GM18873 (cell line): Measurements from ENCODE around the gene MMD2.
"Not testable (repeated sequence)": the region's sequence is repeated elsewhere in the genome, so short reads cannot be mapped to it uniquely, and the experiment has no call there.

Source experiments
- ATAC-seq: cut with Tn5 transposase; IDR thresholded peaks from one replicate; pipeline ENCODE4 v1.9.1; 2021; ENCODE audit warnings: mild to moderate bottlenecking, moderate library complexity, moderate number of reproducible peaks; ENCODE audit not compliant: unreplicated experiment, low FRiP score

Gene MMD2

DNA sequence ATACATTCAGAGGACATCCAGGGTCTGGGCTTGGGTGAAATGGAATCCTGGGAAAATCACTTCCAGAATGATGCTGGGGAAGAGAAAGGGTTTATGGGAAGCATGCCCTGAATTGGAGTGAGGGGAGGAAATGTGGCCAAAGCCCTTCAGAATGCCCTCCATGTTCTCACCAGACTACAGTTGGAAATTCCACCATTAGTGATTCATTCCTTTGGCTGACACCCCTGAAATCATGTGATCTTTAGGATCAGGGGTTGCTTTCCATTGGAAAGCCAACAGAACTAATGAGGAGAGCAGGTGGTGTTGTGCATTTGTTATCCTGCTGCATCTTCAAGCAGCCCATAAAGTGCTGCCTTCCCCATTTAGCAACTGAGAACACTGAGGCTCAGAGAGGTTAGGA is 54.6 kb downstream of the MMD2 start:
- ATAC-seq = no peak

DNA sequence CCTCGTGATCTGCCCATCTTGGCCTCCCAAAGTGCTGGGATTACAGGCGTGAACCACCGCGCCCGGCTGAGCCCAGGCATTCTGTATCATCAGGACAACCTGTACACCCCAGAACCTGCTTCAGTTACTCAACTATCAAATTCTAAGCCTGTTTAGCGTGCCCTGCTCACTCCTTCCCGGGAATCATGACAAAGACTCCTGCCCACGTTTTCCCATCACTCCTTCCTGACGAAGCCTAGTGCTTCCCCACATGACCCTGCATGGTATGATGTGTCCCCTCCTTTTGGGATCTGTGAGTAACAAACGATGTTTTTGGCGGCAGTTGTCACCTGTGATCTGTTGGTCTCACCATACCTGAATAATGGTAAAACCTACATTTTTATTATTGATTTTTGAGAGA is 63.2 kb downstream of the MMD2 start:
- no peak for ATAC-seq

DNA sequence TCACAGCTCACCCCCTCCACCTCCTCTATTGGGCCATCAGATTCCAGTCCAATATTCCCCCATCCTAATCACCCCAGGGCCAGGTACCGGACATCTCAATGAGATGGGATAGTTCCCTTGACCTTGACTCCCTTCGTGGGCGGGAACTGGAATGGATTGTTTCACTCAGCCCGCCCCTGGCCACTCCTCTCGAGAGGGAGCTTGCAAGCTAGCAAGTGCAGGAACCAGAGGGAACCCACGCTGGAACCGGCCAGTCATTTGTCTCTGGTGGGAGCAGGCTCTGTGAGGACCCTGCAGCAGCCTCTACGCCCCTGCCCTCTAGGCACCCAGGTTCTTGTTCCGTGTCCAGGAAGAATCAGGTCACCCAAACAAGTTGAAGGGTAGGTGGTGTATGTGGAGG is 64.5 kb downstream of the MMD2 start:
- ATAC-seq = no peak

DNA sequence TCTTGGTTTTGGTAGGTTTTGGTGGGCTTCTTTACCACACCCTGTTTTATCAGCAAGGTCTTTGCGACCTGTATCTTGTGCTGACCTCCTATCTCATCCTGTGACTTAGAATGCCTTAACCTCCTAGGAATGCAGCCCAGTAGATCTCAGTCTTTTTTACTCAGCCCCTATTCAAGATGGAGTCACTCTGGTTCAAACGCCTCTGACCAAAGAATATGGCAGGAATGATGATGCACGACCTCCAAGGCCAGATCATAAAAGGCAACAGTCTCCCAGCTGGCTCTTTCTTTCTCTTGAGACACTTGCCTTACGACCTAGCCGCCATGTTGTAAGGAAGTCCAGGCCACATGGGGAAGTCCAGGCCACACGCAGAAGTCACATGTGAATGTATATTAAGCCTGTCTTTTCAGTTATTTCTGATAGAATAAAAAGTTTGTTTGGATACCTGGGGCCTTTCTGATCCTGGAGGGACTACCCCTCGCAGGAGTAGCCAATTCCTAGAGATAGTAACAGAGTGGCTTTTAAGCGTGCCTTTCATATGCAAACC is 65.0 kb downstream of the MMD2 start:
- no peak for ATAC-seq

DNA sequence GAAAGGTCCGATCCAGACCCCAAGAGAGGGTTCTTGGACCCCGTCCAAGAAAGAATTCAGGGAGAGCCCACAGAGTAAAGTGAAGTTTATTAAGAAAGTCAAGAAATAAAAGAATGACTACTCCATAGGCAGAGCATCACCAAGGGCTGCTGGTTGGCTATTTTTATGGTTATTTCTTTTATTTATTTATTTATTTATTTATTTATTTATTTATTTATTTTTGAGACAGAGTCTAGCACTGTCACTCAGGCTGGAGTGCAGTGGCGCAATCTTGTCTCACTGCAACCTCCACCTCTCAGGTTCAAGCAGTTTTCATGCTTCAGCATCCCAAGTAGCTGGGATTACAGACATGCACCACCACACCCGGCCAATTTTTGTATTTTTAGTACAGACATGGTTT is 65.8 kb downstream of the MMD2 start:
- not testable (repeated sequence) for ATAC-seq

DNA sequence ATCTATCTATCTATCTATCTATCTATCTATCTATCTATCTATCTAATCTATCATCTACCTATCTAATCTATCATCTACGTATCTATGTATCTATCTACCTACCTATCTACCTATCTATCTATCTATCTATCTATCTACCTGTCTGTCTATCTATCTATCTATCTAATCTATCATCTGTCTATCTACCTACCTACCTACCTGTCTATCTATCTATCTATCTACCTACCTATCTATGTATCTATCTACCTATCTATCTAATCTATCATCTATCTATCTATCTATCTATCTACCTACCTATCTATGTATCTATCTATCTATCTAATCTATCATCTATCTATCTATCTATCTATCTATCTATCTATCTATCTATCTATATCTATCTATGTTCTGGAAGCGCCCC is 67.5 kb downstream of the MMD2 start:
- ATAC-seq = not testable (repeated sequence)

DNA sequence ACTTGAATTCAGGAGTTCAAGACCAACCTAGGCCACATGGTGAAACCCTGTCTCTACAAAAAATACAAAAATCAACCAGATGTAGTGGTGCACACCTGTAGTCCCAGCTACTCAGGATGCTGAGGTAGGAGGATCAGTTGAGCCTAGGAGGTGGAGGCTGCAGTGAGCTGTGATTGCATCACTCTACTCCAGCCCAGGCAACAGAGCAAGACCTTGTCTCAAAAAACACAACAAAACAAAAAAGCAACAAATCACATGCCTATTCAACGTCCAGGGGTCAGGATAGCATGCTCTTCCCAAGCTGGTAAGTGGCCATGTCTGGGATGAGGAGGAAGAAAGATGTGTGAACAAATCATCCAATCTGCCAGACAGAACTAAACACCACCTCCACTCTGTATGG is 69.3 kb downstream of the MMD2 start:
- no peak for ATAC-seq

DNA sequence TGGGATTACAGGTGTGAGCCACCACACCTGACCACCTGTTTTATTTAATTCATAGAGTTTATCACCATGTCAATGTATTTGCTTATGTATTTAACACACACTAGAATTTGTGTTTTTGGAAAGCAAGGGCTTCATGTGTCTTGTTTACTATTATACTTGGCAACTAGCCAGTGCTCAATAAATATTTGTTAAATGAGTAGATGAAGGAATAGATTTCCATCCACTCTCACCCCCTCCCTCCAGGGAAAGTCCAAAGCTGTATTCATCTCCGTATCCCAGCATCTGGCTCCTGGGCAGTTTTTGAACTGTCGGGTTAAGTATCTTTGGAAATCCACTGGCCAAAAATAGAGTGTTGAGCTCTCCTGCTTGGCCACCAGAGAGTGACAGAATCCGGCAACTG is 70.8 kb downstream of the MMD2 start:
- ATAC-seq = no peak

DNA sequence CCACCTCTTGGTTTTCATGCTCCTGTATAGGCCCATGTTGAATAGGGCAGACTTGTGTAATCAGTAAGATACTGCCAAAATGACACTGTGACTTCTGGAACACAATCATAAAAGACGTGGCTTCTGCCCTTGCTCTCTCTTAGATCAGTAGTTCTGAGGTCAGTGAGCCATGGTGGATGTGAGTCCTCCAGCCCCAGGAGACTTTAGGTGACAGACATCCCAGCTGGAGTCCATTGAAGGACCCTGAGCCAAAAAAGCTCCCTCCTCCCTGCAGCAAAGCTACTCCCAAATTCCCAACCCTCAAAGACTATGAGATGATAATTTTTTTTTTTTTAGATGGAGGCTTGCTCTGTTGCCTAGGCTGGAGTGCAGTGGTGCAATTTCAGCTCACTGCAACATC is 72.3 kb downstream of the MMD2 start:
- no peak for ATAC-seq

DNA sequence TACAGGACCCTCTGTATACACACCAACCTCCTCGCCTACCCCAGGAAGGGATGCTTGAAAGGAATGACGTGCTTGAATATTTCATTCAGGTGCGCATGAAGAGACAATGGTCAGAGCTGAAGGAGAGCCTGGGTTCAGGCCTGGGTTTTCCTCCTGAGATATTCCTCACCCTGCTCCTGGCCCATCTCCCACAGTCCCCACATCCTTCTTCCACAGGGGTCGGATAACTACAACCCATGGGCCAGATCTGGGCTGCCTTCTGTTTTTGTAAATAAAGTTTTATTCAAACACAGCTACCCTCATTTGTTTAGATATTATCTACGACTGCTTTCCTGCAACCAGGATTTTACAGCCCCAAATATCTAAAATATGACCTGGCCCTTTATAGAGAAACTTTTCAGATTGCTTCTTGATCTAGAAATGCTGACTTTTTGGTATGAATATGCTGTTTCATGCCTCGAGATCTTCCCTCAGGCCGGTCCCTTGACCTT is 73.6 kb downstream of the MMD2 start:
- ATAC-seq = no peak

DNA sequence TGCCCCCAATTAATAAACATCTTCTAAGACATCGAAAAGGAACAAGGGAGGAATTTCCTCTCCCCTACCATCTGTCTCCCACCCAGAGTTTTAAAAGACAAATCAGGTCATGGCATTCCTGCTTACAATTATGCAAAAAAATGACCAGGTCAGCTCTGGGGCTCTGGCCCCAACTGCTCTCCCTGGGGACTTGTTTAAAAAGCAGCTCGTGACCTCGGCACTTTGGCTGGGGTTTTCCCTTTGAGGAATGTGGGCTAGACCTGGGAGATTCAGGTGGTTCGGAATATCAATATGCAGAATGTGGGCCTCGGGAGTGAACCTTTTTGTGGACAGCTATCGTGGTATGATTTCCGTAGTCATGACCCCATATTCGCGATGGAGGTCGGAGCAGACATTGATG is 74.8 kb downstream of the MMD2 start:
- ATAC-seq = no peak

DNA sequence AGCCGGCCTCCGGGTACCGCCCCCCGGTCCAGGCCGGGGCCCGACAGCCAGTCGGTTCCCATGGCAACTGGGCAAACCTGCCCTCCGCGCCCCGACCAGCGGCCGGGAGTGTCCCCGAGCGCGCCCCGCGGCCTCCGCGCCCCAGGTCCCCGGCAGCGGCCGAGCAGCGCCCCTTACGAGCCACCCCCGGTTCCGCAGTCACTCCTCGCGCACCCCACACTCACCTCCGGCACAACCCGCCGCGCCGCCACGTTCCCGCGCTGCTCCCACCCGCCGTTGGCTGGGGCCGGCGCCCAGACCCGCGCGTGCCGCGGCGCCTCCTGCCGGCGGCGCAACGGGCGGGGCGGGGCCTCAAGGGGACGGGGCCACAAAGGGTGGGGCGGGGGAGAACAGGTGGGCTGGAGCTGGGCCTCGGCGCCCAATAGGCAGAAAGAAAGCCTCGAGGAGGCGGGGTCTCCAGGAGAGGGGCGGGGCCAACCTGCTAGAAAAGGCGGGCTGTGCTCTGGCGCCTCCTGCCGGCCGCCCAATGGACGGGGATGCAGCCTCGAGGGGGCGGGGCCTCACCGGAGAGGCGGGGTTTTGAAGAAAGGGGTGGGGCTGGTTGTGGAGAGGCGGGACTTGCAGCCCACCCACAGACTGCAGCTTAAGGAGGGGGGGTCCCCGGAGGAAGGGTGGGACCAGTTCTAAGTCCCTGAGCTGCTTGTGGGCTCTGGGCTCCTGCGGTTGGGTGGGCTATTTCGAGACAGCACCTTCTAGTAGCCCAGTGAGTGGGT is 75.4 kb downstream of the MMD2 start, which contains the start of gene RADIL:
Gene RADIL, minus strand, starts transcription at position 345 of the 773 bp plus-strand sequence. CDS start 5,577 bp downstream, outside the sequence.
- ATAC-seq = no peak

DNA sequence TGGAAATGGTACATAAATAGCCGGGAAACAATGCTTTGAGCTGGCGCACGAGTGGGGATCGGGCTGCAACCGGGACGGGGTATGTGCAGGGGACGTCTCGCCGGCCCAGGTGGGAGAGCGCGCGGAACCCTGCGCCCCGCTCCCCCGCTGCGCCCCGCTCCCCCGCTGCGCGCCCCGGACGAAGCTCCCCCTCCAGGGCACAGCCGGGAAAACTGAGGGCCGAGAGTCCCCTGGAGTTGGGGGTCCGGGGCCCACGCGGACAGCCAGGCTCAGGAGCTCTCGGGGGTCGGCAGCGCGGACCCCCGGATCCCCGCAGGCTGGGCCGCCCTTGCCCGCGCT is 76.0 kb downstream of the MMD2 start:
- ATAC-seq = no peak

DNA sequence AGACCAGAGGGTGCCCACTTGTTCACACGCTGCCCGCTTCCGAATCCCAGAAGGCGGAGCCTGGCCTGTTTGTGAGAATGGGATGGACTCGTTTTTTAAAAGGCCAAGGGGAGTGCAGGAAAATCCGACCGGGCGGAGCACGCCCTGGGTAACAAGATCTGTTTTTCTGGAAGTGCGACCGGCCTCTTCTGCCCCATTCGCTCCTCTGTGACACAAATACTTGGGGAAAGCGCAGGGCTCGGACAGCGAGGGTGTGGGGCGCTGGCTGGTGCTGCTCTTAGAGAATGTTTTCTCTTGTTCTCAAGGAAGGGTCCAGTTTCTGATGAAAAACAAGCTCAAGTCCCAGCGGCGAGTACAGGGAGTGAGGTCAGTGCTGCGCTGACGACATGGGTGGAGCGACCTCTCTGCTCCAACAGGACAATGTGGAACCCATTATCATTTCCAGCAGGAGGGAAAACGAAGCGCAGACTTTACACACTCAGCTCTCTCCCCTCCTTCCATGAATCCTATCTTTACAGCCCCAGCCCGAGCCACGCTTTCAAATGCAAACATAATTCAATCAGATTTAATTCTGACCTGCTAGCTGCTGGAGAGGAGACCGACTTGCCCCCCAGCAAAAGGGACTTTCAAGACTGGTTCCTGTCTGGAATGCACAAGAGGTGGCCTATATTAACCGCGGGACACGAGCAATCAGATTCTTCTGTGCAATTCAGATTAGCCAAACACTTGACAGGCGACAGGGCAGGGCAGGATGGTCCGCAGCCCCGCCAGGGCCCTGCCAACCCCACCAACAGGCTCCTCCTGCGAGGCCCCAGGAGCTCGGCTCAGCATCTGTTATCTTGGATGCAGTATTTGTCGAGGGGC is 76.6 kb downstream of the MMD2 start:
- ATAC-seq = no peak

DNA sequence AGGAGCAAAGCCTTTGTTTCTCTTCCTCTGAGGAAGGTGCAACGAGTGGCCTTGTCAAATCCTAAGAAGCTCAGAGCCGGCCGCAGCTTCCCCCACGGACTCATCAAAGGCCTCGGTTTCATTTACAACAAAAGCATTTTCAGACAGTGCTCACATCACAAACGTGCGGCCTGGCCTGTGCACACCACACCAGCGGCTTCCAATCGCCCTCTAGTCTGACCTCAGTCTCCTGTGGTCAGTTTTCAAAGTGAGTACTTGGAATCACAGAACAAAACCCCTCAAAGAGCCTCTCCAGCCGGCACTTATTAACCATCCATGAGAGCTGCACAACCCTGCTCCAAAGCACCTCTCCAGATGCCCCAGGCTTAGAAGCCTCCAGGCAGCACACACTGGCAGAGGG is 78.8 kb downstream of the MMD2 start:
- ATAC-seq = no peak

DNA sequence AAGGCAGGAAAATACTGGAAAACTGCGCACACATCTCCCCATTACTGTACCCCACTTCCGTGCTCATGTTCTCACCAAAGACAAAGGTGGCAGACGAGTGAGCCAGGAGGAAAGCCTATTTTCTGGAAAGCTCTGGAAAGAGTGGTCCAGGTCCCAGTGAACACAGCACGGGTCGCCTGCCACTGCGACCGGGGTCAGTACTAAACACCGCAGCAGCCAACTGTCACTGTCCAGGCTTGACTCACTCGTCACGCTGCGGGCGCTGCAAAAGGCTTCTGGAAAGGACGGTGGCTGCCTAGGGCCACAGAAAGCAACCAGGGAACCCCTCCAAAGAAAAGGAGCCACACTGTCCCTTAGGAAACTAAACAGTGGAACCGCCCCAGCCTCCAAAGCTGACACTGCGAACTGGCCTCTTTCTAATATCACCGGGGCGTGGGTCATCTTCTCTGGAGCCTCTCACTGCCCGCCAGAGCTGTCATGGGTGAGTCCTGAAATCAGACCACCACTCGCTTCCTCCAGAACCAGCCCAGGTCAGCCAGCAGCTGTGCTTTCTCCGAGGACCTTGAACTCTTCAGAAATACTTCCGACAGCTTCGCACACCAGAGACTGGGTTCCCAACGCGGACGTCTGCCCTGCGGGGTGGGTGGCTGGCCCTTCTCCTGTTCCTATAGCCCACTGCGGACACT is 79.4 kb downstream of the MMD2 start:
- ATAC-seq = no peak

DNA sequence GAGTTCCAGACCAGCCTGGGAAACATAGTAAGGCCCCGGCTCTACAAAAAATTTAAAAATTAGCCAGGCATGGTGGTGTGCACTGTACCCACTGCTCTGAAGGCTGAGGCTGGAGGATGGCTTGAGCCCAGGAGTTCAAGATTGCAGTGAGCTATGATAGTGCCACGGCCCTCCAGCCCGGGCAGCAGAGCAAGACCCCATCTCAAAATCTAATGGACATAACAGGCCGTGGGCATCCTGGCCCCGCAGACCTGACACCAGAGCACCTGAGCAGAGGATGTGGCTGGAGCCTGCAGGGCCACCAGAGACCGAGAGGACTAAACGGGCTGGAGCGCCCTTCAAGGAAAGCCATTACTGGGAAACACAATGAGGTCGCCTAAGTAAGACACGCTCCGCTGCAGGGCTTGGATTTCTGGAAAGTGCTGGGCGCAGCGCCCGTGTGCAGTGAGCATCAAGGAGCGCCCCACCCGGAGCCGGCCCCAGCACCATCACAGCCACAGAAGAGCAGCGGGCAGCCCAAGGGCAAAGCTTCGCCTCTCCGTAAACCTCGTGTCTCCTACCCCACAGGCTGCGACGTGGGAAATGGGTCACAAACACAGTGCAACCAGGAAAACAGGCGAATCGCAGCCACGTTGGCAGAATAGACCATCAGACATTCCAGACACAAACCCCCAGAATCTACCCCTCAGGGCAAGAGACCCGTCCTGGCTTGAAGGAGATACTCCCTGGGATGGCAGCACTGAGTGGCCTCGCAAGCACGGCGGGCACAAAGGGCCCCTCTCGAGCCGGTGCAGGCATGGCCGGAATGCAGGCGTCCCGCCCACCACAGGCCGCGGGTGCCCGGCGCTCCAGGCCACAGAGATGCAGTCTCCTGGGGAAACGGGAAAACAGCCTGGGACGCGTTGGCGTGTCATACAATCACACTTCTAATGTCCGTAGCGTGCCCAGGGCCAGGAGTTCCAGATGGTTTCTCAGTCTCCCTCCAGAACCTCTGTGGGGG is 80.4 kb downstream of the MMD2 start:
- no peak for ATAC-seq

DNA sequence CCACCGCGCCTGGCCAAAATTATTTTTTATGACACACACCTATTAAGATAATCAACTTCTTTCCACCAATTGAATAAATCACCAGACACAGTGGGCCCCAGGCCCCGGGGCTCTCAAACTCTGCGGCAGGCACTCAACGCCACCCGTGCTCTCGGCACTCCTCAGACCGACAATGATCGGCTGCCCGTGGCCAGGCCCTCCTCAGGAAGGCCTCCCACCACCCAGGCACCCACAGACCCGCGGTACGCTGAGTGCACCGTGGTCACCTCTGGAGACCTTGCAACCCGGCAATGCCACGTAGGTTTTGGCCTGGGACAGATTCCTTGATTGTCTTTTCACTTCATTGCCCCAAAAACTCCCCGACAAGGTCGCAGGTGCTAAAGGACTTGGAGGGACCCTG is 82.4 kb downstream of the MMD2 start:
- ATAC-seq = no peak

DNA sequence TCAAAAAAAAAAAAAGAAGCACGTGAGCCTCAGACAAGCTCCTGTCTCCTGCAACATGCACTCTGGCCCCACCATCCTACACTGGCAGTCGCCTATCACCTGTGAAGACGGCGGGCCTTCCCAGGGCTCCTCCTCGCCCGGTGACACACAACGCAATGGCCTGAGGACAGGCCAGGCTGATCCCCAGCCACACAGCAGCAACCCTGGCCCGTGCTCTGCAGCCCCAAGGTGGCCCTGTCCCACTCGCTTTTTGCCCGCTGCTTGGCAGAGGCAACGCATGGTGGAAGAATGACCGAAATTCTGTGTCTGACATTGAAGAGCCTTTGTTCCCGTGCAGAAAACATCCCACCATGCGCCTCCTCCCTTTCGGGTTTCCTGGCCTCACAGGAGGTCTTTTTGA is 83.6 kb downstream of the MMD2 start:
- no peak for ATAC-seq
